ENCODE measurements around the gene SCD5.

Gene SCD5

GRCh38 chr4:82799006-82799881, 648 bp upstream of the SCD5 start (continued):
- TF ChIP-seq, protein P1, sequence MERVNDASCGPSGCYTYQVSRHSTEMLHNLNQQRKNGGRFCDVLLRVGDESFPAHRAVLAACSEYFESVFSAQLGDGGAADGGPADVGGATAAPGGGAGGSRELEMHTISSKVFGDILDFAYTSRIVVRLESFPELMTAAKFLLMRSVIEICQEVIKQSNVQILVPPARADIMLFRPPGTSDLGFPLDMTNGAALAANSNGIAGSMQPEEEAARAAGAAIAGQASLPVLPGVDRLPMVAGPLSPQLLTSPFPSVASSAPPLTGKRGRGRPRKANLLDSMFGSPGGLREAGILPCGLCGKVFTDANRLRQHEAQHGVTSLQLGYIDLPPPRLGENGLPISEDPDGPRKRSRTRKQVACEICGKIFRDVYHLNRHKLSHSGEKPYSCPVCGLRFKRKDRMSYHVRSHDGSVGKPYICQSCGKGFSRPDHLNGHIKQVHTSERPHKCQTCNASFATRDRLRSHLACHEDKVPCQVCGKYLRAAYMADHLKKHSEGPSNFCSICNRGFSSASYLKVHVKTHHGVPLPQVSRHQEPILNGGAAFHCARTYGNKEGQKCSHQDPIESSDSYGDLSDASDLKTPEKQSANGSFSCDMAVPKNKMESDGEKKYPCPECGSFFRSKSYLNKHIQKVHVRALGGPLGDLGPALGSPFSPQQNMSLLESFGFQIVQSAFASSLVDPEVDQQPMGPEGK (tag by site-specific recombination; IDR thresholded peaks at IDR 0.05) = peak; percentile 17; the same call in 1 of the 2 replicates
- no peak for TF ChIP-seq ZNF660 (tag by site-specific recombination; IDR thresholded peaks at IDR 0.05)
- TF ChIP-seq ZNF549 (tag by site-specific recombination; IDR thresholded peaks at IDR 0.05) = no peak
- TF ChIP-seq, protein P2, sequence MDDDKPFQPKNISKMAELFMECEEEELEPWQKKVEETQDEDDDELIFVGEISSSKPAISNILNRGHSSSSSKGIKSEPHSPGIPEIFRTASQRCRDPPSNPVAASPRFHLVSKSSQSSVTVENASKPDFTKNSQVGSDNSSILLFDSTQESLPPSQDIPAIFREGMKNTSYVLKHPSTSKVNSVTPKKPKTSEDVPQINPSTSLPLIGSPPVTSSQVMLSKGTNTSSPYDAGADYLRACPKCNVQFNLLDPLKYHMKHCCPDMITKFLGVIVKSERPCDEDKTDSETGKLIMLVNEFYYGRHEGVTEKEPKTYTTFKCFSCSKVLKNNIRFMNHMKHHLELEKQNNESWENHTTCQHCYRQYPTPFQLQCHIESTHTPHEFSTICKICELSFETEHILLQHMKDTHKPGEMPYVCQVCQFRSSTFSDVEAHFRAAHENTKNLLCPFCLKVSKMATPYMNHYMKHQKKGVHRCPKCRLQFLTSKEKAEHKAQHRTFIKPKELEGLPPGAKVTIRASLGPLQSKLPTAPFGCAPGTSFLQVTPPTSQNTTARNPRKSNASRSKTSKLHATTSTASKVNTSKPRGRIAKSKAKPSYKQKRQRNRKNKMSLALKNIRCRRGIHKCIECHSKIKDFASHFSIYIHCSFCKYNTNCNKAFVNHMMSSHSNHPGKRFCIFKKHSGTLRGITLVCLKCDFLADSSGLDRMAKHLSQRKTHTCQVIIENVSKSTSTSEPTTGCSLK (tag by site-specific recombination; IDR thresholded peaks at IDR 0.05) = no peak
- TF ChIP-seq, protein P3, sequence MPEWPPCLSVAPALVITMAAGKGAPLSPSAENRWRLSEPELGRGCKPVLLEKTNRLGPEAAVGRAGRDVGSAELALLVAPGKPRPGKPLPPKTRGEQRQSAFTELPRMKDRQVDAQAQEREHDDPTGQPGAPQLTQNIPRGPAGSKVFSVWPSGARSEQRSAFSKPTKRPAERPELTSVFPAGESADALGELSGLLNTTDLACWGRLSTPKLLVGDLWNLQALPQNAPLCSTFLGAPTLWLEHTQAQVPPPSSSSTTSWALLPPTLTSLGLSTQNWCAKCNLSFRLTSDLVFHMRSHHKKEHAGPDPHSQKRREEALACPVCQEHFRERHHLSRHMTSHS (tag by site-specific recombination; IDR thresholded peaks at IDR 0.05) = no peak
- no peak for TF ChIP-seq ZNF473 (tag by site-specific recombination; IDR thresholded peaks at IDR 0.05)
- TF ChIP-seq REPIN1 (tag by site-specific recombination; IDR thresholded peaks at IDR 0.05; ENCODE audit: low read depth) = no peak
- TF ChIP-seq KLF1 (tag by site-specific recombination; IDR thresholded peaks at IDR 0.05) = 0 out of 2 replicates have a peak, but pooled peaks have one; percentile 4
- TF ChIP-seq RBAK (tag by site-specific recombination; IDR thresholded peaks at IDR 0.05) = no peak
- no peak for TF ChIP-seq SETDB1 (IDR thresholded peaks at IDR 0.05; ENCODE audit: insufficient read length, low read length)
- TF ChIP-seq, protein P4, sequence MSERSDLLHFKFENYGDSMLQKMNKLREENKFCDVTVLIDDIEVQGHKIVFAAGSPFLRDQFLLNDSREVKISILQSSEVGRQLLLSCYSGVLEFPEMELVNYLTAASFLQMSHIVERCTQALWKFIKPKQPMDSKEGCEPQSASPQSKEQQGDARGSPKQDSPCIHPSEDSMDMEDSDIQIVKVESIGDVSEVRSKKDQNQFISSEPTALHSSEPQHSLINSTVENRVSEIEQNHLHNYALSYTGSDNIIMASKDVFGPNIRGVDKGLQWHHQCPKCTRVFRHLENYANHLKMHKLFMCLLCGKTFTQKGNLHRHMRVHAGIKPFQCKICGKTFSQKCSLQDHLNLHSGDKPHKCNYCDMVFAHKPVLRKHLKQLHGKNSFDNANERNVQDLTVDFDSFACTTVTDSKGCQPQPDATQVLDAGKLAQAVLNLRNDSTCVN (tag by site-specific recombination; optimal IDR thresholded peaks at IDR 0.05) = no peak
- TF ChIP-seq, protein P5, sequence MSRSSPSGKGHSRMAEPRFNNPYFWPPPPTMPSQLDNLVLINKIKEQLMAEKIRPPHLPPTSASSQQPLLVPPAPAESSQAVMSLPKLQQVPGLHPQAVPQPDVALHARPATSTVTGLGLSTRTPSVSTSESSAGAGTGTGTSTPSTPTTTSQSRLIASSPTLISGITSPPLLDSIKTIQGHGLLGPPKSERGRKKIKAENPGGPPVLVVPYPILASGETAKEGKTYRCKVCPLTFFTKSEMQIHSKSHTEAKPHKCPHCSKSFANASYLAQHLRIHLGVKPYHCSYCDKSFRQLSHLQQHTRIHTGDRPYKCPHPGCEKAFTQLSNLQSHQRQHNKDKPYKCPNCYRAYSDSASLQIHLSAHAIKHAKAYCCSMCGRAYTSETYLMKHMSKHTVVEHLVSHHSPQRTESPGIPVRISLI (tag by site-specific recombination; IDR thresholded peaks at IDR 0.05) = no peak
- no peak for TF ChIP-seq ZNF48 (tag by site-specific recombination; IDR thresholded peaks at IDR 0.05)
- no peak for TF ChIP-seq ELK4 (IDR thresholded peaks at IDR 0.05; ENCODE audit: borderline replicate concordance, low read depth, low read length)
- TF ChIP-seq GLI4 (tag by site-specific recombination; IDR thresholded peaks at IDR 0.05) = no peak
- TF ChIP-seq ZNF555 (tag by site-specific recombination; conservative IDR thresholded peaks at IDR 0.05) = no peak
- TF ChIP-seq ZNF433 (tag by site-specific recombination; IDR thresholded peaks at IDR 0.05; ENCODE audit: low read depth) = no peak
- no peak for TF ChIP-seq ZNF610 (tag by site-specific recombination; IDR thresholded peaks at IDR 0.05; ENCODE audit: borderline replicate concordance)
- TF ChIP-seq ZNF324 (tag by site-specific recombination; IDR thresholded peaks at IDR 0.05) = no peak
- TF ChIP-seq ZNF404 (tag by site-specific recombination; IDR thresholded peaks at IDR 0.05) = no peak
- TF ChIP-seq ZNF155 (tag by site-specific recombination; IDR thresholded peaks at IDR 0.05) = no peak
- TF ChIP-seq ZNF76 (tag by site-specific recombination; IDR thresholded peaks at IDR 0.05; ENCODE audit: borderline replicate concordance, low read depth) = no peak
- TF ChIP-seq ZNF747 (tag by site-specific recombination; IDR thresholded peaks at IDR 0.05) = no peak
- TF ChIP-seq ZNF335 (tag by site-specific recombination; conservative IDR thresholded peaks at IDR 0.05) = peak; percentile 80
- TF ChIP-seq ZNF777 (tag by site-specific recombination; IDR thresholded peaks at IDR 0.05; ENCODE audit: borderline replicate concordance) = no peak
- no peak for TF ChIP-seq OSR2 (tag by site-specific recombination; IDR thresholded peaks at IDR 0.05)
- TF ChIP-seq, protein P6, sequence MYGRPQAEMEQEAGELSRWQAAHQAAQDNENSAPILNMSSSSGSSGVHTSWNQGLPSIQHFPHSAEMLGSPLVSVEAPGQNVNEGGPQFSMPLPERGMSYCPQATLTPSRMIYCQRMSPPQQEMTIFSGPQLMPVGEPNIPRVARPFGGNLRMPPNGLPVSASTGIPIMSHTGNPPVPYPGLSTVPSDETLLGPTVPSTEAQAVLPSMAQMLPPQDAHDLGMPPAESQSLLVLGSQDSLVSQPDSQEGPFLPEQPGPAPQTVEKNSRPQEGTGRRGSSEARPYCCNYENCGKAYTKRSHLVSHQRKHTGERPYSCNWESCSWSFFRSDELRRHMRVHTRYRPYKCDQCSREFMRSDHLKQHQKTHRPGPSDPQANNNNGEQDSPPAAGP (tag by site-specific recombination; IDR thresholded peaks at IDR 0.05) = no peak
